Measurements from ENCODE around the gene VNN1.
"Not testable (repeated sequence)": the region's sequence is repeated elsewhere in the genome, so short reads cannot be mapped to it uniquely, and the experiment has no call there.

- not testable (repeated sequence) for TF ChIP-seq EZH2 (IDR thresholded peaks at IDR 0.05; ENCODE audit: borderline replicate concordance, low read depth, low read length, severe bottlenecking); JUN (IDR thresholded peaks at IDR 0.05; ENCODE audit: borderline replicate concordance, insufficient read depth, insufficient read length, low read depth); MYC (IDR thresholded peaks at IDR 0.05; ENCODE audit: low read depth, low read length); CTCF (IDR thresholded peaks at IDR 0.05; ENCODE audit: extremely low read depth in 1 of 2, insufficient read depth in 1 of 2, low read depth in 1 of 2, low read length in 2 of 2); POLR2AphosphoS5 (IDR thresholded peaks at IDR 0.05; ENCODE audit: insufficient read depth, low read depth, low read length)
Observed at GRCh38 chr6:132635288-132635687, 78.6 kb downstream of the VNN1 start.

All from endothelial cell of umbilical vein (primary cell).